Anterior cingulate cortex (tissue), 58 donors: ENCODE measurements around the gene NAV3.

Experiments
- DNase-seq, 58 donors: peaks; one replicate each; lab custom pipeline; 2025; lab: John Stamatoyannopoulos, UW

NAV3 gene

GRCh38 chr12:78034025-78034424 is 203.3 kb downstream of the NAV3 start:
- no peak for DNase-seq

- DNase-seq = peak in 37 of 58 donors; percentile 5 to 73 (median 28)
Measured at GRCh38 chr12:78035901-78036606, 205.4 kb downstream of the NAV3 start.

- peak in 9 of 58 donors; percentile 1 to 7 (median 3) for DNase-seq
Measured at GRCh38 chr12:78036874-78037273, 206.2 kb downstream of the NAV3 start.

DNA sequence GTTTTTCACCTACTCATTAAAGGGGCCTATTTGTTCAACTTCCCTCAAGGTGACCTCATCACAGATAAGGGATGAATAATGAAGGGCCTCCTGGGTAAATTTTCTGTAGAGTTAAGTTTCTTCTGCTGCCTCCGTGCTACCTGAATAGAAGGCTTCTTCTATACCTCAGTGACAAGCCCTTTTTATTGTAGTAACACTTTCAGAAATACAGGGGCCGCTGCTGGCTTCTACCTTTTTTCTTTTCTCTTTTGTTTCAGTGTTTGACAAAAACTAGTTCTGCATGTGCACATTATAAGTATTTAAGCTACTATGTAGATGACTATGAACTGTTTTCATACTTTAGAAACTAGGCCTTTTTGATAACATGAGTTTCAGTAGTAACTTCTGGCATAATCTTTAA is 207.0 kb downstream of the NAV3 start:
- DNase-seq = no peak

GRCh38 chr12:78038541-78038940 is 207.8 kb downstream of the NAV3 start:
- no peak for DNase-seq

- no peak for DNase-seq
Measured at GRCh38 chr12:78038986-78039385, 208.3 kb downstream of the NAV3 start.

GRCh38 chr12:78040111-78040510 is 209.4 kb downstream of the NAV3 start:
- DNase-seq = no peak

GRCh38 chr12:78050790-78051189 is 220.1 kb downstream of the NAV3 start:
- no peak for DNase-seq

DNA sequence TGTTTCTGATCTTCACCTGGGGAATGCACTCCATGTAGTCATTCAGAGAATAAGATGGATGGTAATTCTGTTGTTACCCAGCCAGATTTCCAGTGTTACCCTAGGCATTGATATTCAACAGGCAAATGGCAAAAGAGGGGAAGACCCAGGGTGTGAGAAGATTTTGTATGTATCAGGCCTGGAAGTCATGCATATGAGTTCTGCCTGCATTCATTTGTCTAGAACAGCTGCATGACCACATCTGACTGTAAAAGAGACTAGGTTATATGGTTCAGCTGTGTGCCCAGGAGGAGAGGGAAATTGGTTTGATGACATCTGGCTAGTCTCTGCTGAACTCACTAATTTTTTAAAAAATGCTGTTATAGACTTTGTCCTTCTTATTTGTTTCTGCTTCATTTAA is 224.9 kb downstream of the NAV3 start:
- no peak for DNase-seq

GRCh38 chr12:78057075-78057474 is 226.4 kb downstream of the NAV3 start:
- no peak for DNase-seq

GRCh38 chr12:78060186-78060585 is 229.5 kb downstream of the NAV3 start:
- DNase-seq = no peak

DNA sequence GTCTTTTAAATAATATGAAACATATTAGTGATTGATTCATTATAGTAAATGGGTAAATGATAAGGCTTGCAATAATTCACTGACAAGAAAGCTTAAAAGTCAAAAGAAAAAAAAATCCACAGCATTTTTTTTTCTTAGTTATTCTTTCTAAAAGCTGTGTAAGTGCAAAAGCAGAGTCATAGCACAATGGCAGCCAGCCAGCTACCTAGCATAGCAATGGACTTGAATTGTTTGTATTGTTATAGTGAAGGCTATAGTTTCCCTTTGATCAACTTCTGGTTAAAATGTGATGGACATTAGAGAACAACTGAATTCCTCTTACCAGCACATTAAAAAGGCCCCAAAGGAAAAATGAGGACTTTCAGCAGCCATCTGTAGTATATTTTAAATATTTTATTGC is 232.1 kb downstream of the NAV3 start:
- DNase-seq = peak in 6 of 58 donors; percentile 2 to 65 (median 6)

- DNase-seq = no peak
Measured at GRCh38 chr12:78081590-78082314, 251.1 kb downstream of the NAV3 start.

- peak in 3 of 58 donors; percentile 41 to 63 (median 50) for DNase-seq
Measured at GRCh38 chr12:78085542-78086182, 255.0 kb downstream of the NAV3 start.

- DNase-seq = no peak
Measured at GRCh38 chr12:78086553-78087362, 256.1 kb downstream of the NAV3 start.

- DNase-seq = no peak
Measured at GRCh38 chr12:78087363-78087675, 256.6 kb downstream of the NAV3 start.

- peak in 1 of 58 donors; percentile 40 for DNase-seq
Measured at GRCh38 chr12:78088391-78088832, 257.7 kb downstream of the NAV3 start.

DNA sequence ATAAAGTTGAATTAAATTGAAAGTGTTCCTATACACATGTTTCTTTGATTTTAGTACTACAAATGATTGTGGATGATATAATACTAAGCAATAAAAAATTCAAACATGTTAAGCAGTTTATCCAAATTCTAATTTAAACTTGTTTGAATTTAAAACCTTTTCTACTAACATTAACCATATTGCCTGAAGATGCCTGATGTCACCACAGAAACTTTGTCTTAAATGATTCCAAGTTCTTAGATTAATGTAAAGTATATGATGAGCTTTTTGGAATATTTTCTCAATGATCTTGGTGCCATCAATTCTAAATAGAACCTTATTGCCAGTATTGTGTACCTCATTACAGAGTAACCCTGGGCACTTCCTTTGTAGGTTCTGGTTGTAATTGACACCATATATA is 259.6 kb downstream of the NAV3 start:
- no peak for DNase-seq

DNA sequence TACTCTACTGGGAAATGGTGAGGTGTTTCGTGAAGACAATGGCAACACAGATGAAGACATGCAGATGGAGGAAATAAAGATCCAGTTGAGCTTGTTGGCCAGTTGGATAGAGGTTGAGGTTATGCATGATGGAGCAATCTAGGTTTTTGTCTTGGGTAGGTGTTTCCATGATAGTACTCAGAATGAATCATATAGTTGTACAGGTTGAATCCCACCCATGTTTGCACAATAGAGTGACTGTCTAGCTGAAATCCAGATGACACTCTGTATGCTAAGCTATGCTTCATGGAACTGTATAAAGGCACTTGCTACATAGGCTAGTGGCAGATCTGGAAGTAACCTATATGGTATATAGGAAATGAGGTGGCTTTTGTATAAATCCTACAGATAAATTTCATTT is 264.9 kb downstream of the NAV3 start:
- DNase-seq = no peak

- DNase-seq = peak in 9 of 58 donors; percentile 19 to 58 (median 35)
Measured at GRCh38 chr12:78096909-78097597, 266.4 kb downstream of the NAV3 start.
